NCI-H524 (cell line): ENCODE data around the gene AGPS.
A peak's percentile ranks its signal among the peaks of the same experiment; 100 is the strongest.
"Not testable (repeated sequence)": the region's sequence is repeated elsewhere in the genome, so short reads cannot be mapped to it uniquely, and the experiment has no call there.

Experiments
- DNase-seq, 2 experiments: peaks; one replicate each; lab custom pipeline; 2025; lab: John Stamatoyannopoulos, UW

The AGPS gene

GRCh38 chr2:177392373-177393202, at the start of gene AGPS:
TSS of gene AGPS (plus strand) at chr2:177392773. CDS start at chr2:177392790, 17 bp downstream.
- DNase-seq: peak; percentile 7 to 61

GRCh38 chr2:177343773-177344172, 48.8 kb upstream of the AGPS start:
- DNase-seq: no peak

GRCh38 chr2:177344316-177344715, 48.3 kb upstream of the AGPS start:
- DNase-seq: no peak

- DNase-seq: no peak
Observed at GRCh38 chr2:177346192-177346591, 46.4 kb upstream of the AGPS start.

- DNase-seq: no peak
Observed at GRCh38 chr2:177347570-177347969, 45.0 kb upstream of the AGPS start.

GRCh38 chr2:177348118-177348654, 44.4 kb upstream of the AGPS start:
- no peak for DNase-seq

GRCh38 chr2:177348733-177349693, 43.6 kb upstream of the AGPS start:
- DNase-seq: no peak

- DNase-seq: not testable (repeated sequence)
Observed at GRCh38 chr2:177350624-177351023, 41.9 kb upstream of the AGPS start.

GRCh38 chr2:177351121-177351520, 41.5 kb upstream of the AGPS start:
- not testable (repeated sequence) for DNase-seq

GRCh38 chr2:177352441-177353186, 40.0 kb upstream of the AGPS start:
- DNase-seq: no peak

- no peak for DNase-seq
Observed at GRCh38 chr2:177353187-177353478, 39.4 kb upstream of the AGPS start.

- DNase-seq: not testable (repeated sequence)
Observed at GRCh38 chr2:177354541-177354940, 38.0 kb upstream of the AGPS start.

GRCh38 chr2:177355874-177356273, 36.7 kb upstream of the AGPS start:
- DNase-seq: no peak

GRCh38 chr2:177359836-177360595, 32.6 kb upstream of the AGPS start:
- no peak for DNase-seq

- no peak for DNase-seq
Observed at GRCh38 chr2:177362499-177362898, 30.1 kb upstream of the AGPS start.

- DNase-seq: no peak
Observed at GRCh38 chr2:177363332-177363731, 29.2 kb upstream of the AGPS start.

- DNase-seq: not testable (repeated sequence)
Observed at GRCh38 chr2:177365764-177366163, 26.8 kb upstream of the AGPS start.

- not testable (repeated sequence) for DNase-seq
Observed at GRCh38 chr2:177368023-177368422, 24.6 kb upstream of the AGPS start.

GRCh38 chr2:177379354-177379753, 13.2 kb upstream of the AGPS start:
- no peak for DNase-seq

- DNase-seq: no peak
Observed at GRCh38 chr2:177380181-177380580, 12.4 kb upstream of the AGPS start.

- no peak for DNase-seq
Observed at GRCh38 chr2:177383935-177384334, 8.6 kb upstream of the AGPS start.
